Stimulated activated memory B cell treated with anti-CD40 and anti-IgM and Interleukin-4, amounts not matched to agents 10 μg/mL and 1 μg/mL and 100 μg/mL, for 72 hours (primary cell): ENCODE results near the gene GLYATL3.
"Not testable (repeated sequence)": the region's sequence is repeated elsewhere in the genome, so short reads cannot be mapped to it uniquely, and the experiment has no call there.

Source experiments
- ATAC-seq: fragments of 150-1000 bp; cut with Tn5 transposase; 2 replicates; pipeline ENCODE4 v1.10.0; 2021
- H3K27ac Mint-ChIP-seq: one replicate; pipeline ENCODE4 v1.8.0; 2022; ENCODE audit warnings: mild to moderate bottlenecking, mixed read lengths
- H3K27me3 Mint-ChIP-seq: one replicate; pipeline ENCODE4 v1.8.0; 2022; ENCODE audit warnings: mixed read lengths
- H3K36me3 Mint-ChIP-seq: one replicate; pipeline ENCODE4 v1.8.0; 2022; ENCODE audit warnings: mixed read lengths
- H3K4me1 Mint-ChIP-seq: one replicate; pipeline ENCODE4 v1.8.0; 2022; ENCODE audit warnings: mixed read lengths
- H3K4me3 Mint-ChIP-seq: one replicate; pipeline ENCODE4 v1.8.0; 2022; ENCODE audit warnings: mild to moderate bottlenecking, moderate library complexity, mixed read lengths
- H3K9me3 Mint-ChIP-seq: one replicate; pipeline ENCODE4 v1.8.0; 2022; ENCODE audit warnings: mixed read lengths

The GLYATL3 gene

DNA sequence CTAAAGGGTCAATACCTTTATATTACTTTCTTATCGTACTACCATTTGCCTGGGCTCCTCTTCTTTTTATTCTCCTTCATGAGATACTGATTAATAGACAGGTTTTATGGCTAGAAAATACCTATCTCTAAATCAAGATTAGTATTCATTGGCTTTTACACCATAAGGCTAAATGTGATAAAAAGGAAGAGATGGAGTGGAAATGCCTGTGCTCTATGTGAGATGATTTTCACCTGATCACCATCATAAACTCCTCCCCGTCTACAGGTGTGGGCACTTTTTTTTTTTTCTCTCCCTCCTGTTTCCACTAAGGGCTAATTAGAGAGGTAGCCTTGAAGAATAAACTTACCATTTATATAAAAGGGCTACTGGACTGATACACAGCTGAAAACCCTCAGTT lies at the start of gene GLYATL3:
TSS of gene GLYATL3 (plus strand) at position 301 of the 400 bp plus-strand sequence. CDS start 12,068 bp downstream, outside the sequence.
- no peak for ATAC-seq
- no peaks in the 10 kb centered on the region for H3K36me3 Mint-ChIP-seq
- no peaks in the 10 kb centered on the region for H3K9me3 Mint-ChIP-seq
- H3K4me3 Mint-ChIP-seq, result no peak within 1 kb of the TSS
- H3K27ac Mint-ChIP-seq, result no peak within 1 kb of the TSS
- no peaks in the 10 kb centered on the region for H3K27me3 Mint-ChIP-seq
- no peaks in the 10 kb centered on the region for H3K4me1 Mint-ChIP-seq

DNA sequence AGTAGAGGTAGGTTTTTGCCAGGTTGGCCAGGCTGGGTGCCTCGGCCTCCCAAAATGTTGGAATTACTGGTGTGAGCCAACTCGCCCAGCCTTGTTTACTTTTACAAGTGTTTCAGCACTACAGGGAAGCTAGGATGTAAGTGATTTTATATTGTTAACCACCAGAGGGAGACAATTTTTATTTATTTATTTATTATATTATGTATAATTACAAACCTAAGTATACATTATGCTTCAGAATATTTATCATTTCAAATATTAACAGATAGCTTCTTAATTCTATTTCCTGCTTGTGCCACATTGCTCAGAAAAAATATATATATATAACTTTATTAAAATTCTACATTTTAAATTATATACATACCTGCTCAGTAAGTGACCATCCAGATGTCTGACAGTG lies 46.5 kb upstream of the GLYATL3 start:
- no peak for ATAC-seq
- Mint-ChIP-seq H3K27ac (no peak overlapping the region), H3K27me3 (no peaks in the 10 kb centered on the region), H3K36me3 (peaks cover 29% of the 10 kb centered on the region), H3K9me3 (no peaks in the 10 kb centered on the region), H3K4me1 (no peaks in the 10 kb centered on the region), H3K4me3 (no peak overlapping the region)

DNA sequence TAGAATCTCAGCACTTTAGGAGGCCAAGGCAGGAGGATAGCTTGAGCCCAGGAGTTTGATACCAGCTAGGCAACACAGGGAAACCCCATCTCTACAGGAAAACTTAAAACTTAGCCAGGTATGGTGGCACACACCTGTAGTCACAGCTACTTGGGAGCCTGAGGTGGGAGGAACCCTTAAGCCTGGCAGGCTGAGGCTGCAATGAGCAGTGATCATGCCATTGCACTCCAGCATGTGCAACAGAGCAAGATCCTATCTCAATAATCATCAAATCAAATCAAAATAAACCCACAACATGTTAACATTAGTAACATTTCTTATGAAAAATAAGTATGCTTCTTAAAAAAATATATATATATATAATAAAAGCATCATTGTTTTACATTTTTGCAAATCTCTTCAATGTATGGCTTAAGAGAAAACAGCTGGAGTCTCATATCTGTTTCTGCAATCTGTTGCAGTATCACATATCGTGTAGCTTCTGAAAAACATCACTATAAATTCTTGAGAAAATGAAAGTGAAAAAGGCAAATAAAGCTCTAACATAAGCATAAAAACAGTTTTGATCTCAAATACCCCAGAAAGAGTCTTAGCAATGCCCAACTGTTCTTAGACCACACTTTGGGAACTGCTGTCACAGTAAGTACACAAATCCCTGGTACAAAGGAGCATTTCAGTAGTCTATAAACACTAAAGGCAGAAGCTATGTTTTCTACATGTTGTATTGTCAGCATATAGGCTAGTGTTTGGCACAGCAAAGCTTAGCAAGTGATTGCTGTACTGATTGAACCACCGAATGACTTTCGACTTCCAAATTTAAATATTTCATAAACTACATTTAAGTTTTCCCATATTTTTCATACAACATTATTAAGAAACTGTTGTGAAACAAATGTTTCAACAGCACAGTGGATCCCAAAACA lies 44.7 kb upstream of the GLYATL3 start:
- Mint-ChIP-seq H3K36me3 (peaks cover 24% of the 10 kb centered on the region), H3K27ac (no peak overlapping the region), H3K4me1 (peaks cover 10% of the 10 kb centered on the region), H3K4me3 (no peak overlapping the region), H3K9me3 (no peaks in the 10 kb centered on the region), H3K27me3 (no peaks in the 10 kb centered on the region)
- ATAC-seq, result no peak

DNA sequence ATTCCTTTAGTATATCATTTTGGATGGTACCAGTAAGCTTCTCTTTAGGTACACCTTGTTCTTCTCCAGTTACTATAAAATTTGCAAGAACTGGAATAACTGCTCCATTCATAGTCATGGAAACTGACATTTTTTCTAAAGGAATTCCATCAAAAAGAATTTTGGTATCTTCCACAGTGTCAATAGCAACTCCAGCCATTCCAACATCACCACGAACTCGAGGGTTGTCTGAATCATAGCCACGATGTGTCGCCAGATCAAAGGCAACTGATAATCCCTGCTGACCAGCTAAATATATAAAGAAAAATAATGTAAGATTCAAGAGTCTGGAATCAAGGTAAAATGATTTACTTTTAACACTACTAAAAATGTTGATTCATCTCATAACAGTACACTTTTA lies 42.0 kb upstream of the GLYATL3 start:
- no peaks in the 10 kb centered on the region for H3K27me3 Mint-ChIP-seq
- peaks cover 16% of the 10 kb centered on the region for H3K36me3 Mint-ChIP-seq
- peaks cover 29% of the 10 kb centered on the region for H3K4me1 Mint-ChIP-seq
- no peak overlapping the region for H3K4me3 Mint-ChIP-seq
- H3K27ac Mint-ChIP-seq, result no peak overlapping the region
- ATAC-seq, result no peak
- no peaks in the 10 kb centered on the region for H3K9me3 Mint-ChIP-seq

DNA sequence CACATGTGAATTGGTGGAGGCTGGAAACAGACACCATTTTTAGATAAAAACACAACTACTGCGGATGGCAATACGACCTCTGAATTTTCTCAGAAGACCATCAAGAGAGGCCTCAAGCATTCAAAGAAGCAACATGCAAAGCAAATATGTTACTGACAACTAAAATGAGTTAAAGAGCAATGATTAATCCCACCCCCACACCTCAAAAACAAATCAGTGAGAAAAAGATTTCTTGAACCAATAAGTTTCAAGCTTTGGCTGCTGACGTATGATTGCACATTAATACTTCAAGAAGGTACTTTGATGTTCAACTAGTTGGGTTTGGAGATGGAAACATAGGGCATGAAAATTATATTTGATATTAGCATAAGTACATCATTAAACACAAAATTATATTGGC lies 37.7 kb upstream of the GLYATL3 start:
- Mint-ChIP-seq H3K27me3 (no peaks in the 10 kb centered on the region), H3K27ac (peak overlapping the region; percentile 91), H3K9me3 (no peaks in the 10 kb centered on the region), H3K4me1 (peaks cover 54% of the 10 kb centered on the region), H3K36me3 (peaks cover 11% of the 10 kb centered on the region), H3K4me3 (peak overlapping the region; percentile 96)
- ATAC-seq, result no peak

DNA sequence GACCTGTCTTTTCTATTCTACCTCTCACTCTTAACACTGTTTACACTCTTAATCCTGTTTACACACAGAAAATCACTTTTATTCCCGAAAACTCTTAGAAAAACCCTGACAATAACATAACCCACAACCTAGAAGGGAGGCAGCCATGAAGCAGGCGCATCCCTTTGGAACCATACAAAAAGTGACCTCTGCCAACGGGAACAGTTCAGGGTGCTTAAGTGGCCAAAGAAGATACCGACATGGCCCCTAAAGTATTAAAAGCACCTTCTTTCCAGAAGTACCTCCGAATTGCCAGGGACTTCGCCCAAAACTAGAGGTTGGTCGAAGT lies 37.2 kb upstream of the GLYATL3 start:
- no peaks in the 10 kb centered on the region for H3K9me3 Mint-ChIP-seq
- peak overlapping the region; percentile 96 for H3K4me3 Mint-ChIP-seq
- H3K36me3 Mint-ChIP-seq, result peaks cover 8% of the 10 kb centered on the region
- H3K4me1 Mint-ChIP-seq, result peaks cover 56% of the 10 kb centered on the region
- no peak for ATAC-seq
- no peaks in the 10 kb centered on the region for H3K27me3 Mint-ChIP-seq
- H3K27ac Mint-ChIP-seq, result peak overlapping the region; percentile 91

DNA sequence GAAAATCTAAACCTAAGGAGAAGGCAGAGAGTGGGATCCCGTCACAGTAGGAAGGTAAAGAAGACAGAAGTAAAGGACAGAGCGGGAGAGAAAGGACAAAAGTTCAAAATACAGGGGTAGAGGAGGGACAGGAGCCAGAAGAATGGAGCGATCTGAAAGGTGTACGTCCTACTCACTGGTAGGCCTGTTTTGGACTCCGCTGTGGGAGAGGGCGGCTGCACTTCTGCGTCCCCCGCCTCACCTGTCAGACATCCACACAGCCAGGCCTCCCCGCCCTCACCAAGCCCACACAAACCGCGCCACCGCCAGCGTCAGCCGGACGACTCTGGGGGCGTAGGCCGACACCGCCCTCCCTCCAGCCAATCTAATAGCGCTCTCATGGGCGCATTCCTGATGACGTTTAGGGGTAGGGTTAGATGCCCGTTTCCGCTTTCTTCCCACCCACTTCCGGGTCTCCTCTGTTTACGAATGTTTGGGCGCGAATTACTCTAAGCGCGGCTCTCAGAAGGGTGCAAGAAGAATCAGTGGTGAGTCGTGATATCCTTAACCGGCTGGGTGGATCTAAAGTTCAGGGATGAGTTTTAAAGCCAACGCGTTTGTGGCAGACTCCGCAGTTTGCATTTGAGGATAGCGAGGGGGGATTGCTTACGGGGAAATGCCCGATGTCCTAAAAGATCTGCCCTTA lies 36.7 kb upstream of the GLYATL3 start, which contains the start of the genes CENPQ and MMUT:
TSS of gene CENPQ (plus strand) at position 444 of the 685 bp plus-strand sequence. CDS start 6,807 bp downstream, outside the sequence.
TSS of gene MMUT (minus strand) at position 327 of the 685 bp plus-strand sequence. CDS start 3,787 bp downstream, outside the sequence.
- peak within 1 kb of the TSS; percentile 96 for H3K4me3 Mint-ChIP-seq
- H3K4me1 Mint-ChIP-seq, result peaks cover 61% of the 10 kb centered on the region

DNA sequence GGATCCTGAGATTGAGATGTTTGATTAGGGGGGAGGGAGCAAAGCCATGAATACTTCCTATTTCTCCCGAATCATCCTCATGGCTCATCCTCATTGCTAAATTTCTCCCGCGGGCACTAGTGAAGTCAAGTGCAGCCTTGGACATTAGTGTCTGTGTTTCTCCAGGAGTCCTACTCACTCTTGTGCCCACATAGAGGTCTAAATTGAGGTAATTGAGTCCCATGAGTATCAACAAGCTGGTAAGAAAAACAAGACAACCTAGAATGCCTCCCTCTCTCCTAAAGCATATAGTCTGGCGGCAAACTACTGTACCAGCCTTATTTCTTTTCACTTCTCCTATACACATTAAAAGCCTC lies 36.1 kb upstream of the GLYATL3 start:
- no peak for ATAC-seq
- Mint-ChIP-seq H3K9me3 (no peaks in the 10 kb centered on the region), H3K4me1 (peaks cover 66% of the 10 kb centered on the region), H3K27ac (peak overlapping the region; percentile 91), H3K27me3 (no peaks in the 10 kb centered on the region), H3K4me3 (peak overlapping the region; percentile 96), H3K36me3 (peaks cover 7% of the 10 kb centered on the region)

More for the DNA sequence above, 36.7 kb upstream of the GLYATL3 start, which contains the start of the genes CENPQ and MMUT:
- ATAC-seq, result peak; percentile 100
- peak within 1 kb of the TSS; percentile 91 for H3K27ac Mint-ChIP-seq
- no peaks in the 10 kb centered on the region for H3K27me3 Mint-ChIP-seq
- no peaks in the 10 kb centered on the region for H3K9me3 Mint-ChIP-seq
- H3K36me3 Mint-ChIP-seq, result peaks cover 8% of the 10 kb centered on the region

DNA sequence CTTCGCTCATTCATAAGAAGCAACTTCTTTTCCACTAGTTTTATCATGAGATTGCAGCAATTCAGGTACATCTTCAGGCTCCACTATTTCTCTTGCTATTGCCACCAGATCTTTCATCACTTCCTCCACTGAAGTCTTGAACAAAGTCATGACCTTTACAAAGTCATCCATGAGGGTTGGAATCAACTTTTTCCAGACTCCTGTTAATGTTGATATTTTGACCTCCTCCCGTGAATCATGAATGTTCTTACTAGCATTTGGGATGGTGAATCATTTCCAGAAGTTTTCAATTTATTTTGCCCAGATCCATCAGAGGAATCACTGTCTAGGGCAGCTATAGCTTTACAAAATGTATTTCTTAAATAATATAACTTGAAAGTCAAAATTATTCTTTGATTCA lies 35.0 kb upstream of the GLYATL3 start:
- no peaks in the 10 kb centered on the region for H3K27me3 Mint-ChIP-seq
- ATAC-seq, result no peak
- H3K36me3 Mint-ChIP-seq, result no peaks in the 10 kb centered on the region
- no peak overlapping the region for H3K27ac Mint-ChIP-seq
- H3K9me3 Mint-ChIP-seq, result no peaks in the 10 kb centered on the region
- H3K4me3 Mint-ChIP-seq, result peak overlapping the region; percentile 12
- peaks cover 62% of the 10 kb centered on the region for H3K4me1 Mint-ChIP-seq

DNA sequence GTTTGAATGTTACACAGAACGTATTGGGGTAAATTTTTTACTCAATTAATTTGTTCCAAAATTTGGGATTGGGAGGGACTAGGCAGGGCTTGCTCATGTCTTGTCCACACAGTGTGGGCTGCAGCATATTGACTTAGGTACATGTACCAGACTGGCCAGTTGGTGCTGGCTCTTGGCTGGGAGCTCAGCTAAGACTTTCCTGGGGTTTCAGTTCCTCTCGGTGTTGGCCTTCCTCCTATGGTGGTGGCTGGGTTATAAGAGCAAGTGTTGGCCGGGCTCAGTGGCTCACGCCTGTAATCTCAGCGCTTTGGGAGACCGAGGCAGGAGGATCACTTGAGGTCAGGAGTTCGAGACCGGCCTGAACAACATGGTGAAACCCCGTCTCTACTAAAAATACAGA lies 31.7 kb upstream of the GLYATL3 start:
- Mint-ChIP-seq H3K27ac (no peak overlapping the region), H3K27me3 (no peaks in the 10 kb centered on the region), H3K4me1 (peaks cover 38% of the 10 kb centered on the region), H3K9me3 (no peaks in the 10 kb centered on the region), H3K4me3 (no peak overlapping the region), H3K36me3 (peaks cover 10% of the 10 kb centered on the region)
- ATAC-seq, result no peak

DNA sequence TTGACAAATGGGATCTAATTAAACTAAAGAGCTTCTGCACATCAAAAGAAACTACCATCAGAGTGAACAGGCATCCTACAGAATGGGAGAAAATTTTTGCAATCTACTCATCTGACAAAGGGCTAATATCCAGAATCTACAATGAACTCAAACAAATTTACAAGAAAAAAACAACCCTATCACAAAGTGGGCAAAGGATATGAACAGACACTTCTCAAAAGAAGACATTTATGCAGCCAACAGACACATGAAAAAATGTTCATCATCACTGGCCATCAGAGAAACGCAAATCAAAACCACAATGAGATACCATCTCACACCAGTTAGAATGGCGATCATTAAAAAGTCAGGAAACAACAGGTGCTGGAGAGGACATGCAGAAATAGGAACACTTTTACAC lies 23.2 kb upstream of the GLYATL3 start:
- H3K4me3 Mint-ChIP-seq, ATAC-seq, H3K4me1 Mint-ChIP-seq, H3K9me3 Mint-ChIP-seq, H3K27me3 Mint-ChIP-seq, H3K27ac Mint-ChIP-seq: not testable (repeated sequence)
- H3K36me3 Mint-ChIP-seq, result peaks cover 39% of the 10 kb centered on the region

DNA sequence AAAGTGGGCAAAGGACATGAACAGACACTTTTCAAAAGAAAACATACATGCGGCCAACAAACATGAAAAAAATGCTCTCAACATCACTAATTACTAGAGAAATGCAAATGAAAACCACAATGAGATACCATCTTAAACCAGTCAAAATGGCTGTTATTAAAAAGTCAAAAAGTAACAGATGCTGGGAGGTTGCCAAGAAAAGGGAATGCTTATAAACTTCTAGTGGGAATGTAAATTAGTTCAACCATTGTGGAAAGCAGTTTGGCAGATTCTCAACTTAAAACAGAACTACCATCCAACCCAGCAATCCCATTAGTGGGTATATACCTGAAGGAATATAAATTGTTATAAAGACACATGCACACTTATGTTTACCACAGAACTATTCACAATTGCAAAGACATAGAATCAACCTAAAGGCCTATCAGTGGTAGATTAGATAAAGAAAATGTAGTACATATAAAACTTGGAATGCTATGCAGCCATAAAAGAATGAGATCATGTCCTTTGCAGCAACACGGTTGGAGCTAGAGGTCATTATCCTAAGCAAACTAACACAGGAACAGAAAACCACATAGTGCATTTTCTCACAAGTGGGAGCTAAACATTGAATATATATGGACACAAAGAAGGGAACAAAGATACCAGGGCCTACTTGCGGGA lies 20.3 kb upstream of the GLYATL3 start:
- Mint-ChIP-seq H3K27me3 (no peaks in the 10 kb centered on the region), H3K4me3 (no peak overlapping the region), H3K36me3 (peaks cover 22% of the 10 kb centered on the region), H3K9me3 (no peaks in the 10 kb centered on the region), H3K27ac (no peak overlapping the region), H3K4me1 (no peaks in the 10 kb centered on the region)
- no peak for ATAC-seq

DNA sequence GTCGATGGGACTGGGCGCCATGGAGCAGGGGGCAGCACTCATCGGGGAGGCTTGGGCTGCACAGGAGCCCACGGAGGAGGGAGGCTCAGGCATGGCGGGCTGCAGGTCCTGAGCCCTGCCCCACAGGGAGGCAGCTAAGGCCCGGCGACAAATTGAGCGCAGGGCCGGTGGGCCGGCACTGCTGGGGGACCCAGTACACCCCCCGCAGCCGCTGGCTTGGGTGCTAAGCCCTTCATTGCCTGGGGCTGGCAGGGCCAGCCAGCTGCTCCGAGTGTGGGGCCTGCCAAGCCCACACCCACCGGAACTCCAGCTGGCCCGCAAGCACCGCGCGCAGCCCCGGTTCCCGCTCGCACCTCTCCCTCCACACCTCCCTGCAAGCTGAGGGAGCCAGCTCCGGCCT lies 17.9 kb upstream of the GLYATL3 start:
- H3K9me3 Mint-ChIP-seq, H3K4me1 Mint-ChIP-seq, H3K27me3 Mint-ChIP-seq, H3K27ac Mint-ChIP-seq, H3K4me3 Mint-ChIP-seq, ATAC-seq: not testable (repeated sequence)
- H3K36me3 Mint-ChIP-seq, result peaks cover 17% of the 10 kb centered on the region

DNA sequence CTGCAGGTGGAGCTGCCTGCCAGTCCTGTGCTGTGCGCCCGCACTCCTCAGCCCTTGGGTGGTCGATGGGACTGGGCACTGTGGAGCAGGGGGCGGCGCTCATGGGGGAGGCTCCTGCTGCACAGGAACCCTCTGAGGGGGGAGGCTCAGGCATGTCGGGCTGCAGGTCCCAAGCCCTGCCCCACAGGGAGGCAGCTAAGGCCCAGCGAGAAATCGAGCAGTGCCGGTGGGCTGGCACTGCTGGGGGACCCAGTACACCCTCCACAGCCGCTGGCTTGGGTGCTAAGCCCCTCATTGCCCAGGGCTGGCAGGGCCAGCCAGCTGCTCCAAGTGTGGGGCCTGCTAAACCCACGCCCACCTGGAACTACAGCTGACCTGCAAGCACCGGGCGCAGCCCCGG lies 16.3 kb upstream of the GLYATL3 start:
- H3K4me3 Mint-ChIP-seq, ATAC-seq, H3K27me3 Mint-ChIP-seq, H3K27ac Mint-ChIP-seq, H3K9me3 Mint-ChIP-seq, H3K4me1 Mint-ChIP-seq: not testable (repeated sequence)
- peaks cover 26% of the 10 kb centered on the region for H3K36me3 Mint-ChIP-seq

DNA sequence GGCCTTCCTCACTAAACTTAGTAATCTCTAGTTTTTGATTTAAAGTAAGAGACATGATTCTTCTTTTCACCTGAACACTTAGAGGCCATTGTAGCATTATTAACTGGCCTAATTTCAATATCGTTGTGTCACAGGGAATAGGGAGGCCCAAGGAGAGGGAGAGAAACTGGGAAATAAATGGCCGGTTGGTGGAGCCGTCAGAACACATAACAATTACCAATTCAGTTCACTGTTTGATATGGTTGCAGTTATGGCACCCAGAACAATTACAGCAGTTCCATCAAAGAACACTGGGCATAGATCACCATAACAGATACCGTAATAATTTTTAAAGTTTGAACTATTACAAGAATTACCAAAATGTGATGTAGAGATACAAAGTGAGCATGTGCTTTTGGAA lies 9.1 kb upstream of the GLYATL3 start:
- ATAC-seq, result no peak
- Mint-ChIP-seq H3K4me1 (no peaks in the 10 kb centered on the region), H3K36me3 (peaks cover 37% of the 10 kb centered on the region), H3K27me3 (no peaks in the 10 kb centered on the region), H3K9me3 (no peaks in the 10 kb centered on the region), H3K27ac (no peak overlapping the region), H3K4me3 (no peak overlapping the region)
